Parathyroid adenoma (tissue), 2 donors: Measurements from ENCODE around the gene RPL39L.

Source experiments
- H2AFZ ChIP-seq: fragments of 300-600 bp; sonication (generic); one replicate; pipeline ENCODE4 v1.7.0; 2017; ENCODE audit warnings: antibody characterized with exemption, mild to moderate bottlenecking
- H3K27ac ChIP-seq: fragments of 300-600 bp; sonication (generic); one replicate; pipeline ENCODE4 v1.7.0; 2017
- H3K27me3 ChIP-seq: fragments of 300-600 bp; sonication (generic); one replicate; pipeline ENCODE4 v1.7.0; 2017; ENCODE audit warnings: low read length; ENCODE audit not compliant: control insufficient read depth, insufficient read depth
- H3K36me3 ChIP-seq: fragments of 300-600 bp; sonication (generic); one replicate; pipeline ENCODE4 v1.7.0; 2017; ENCODE audit warnings: low read length; ENCODE audit not compliant: control insufficient read depth, insufficient read depth
- H3K4me1 ChIP-seq: fragments of 300-600 bp; sonication (generic); one replicate; pipeline ENCODE4 v1.7.0; 2017; ENCODE audit warnings: control low read depth
- H3K4me2 ChIP-seq: fragments of 300-600 bp; sonication (generic); one replicate; pipeline ENCODE4 v1.7.0; 2017; ENCODE audit warnings: low read length
- H3K4me3 ChIP-seq: fragments of 300-600 bp; sonication (generic); one replicate; pipeline ENCODE4 v1.7.0; 2017; ENCODE audit warnings: low read depth, low read length
- H3K79me2 ChIP-seq: fragments of 300-600 bp; sonication (generic); one replicate; pipeline ENCODE4 v1.7.0; 2017; ENCODE audit warnings: control low read depth
- H3K9ac ChIP-seq: fragments of 300-600 bp; sonication (generic); one replicate; pipeline ENCODE4 v1.7.0; 2017; ENCODE audit warnings: mild to moderate bottlenecking
- H3K9me3 ChIP-seq: fragments of 300-600 bp; sonication (generic); one replicate; pipeline ENCODE4 v1.7.0; 2017; ENCODE audit warnings: low read length; ENCODE audit not compliant: control insufficient read depth
- TF ChIP-seq, protein P1 (sequence below): fragments of 300-600 bp; sonication (generic); IDR thresholded peaks from one replicate; pipeline ENCODE4 v1.7.0; 2017; ENCODE audit warnings: antibody characterized with exemption, mild to moderate bottlenecking
- donor health status: primary hyperparathyroidism.

The RPL39L gene

DNA sequence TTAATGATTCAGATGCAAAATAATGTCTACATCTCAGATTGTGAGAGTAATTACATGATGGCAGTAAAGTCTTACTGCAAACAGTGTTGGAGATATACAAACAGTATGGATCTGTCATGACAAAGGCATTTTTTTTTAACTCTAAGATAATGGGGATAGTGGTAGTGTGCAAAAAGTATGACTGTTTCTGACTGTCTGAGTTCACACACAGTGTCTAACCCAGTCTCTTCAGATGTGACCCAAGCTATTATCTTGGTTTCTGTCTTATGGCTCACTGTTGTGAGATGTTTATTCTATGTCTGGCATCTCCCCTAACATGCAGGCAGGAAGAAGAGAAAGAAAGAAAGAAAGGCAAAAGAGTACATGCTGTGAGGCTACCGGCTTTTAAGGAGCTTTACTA, 17.0 kb downstream of the RPL39L start:
- no peaks in the 10 kb centered on the region for H3K36me3 ChIP-seq
- no peak overlapping the region for H3K9ac ChIP-seq
- H3K4me1 ChIP-seq: no peaks in the 10 kb centered on the region
- no peak overlapping the region for H3K4me3 ChIP-seq
- no peak overlapping the region for H3K4me2 ChIP-seq
- no peak overlapping the region for H2AFZ ChIP-seq
- TF ChIP-seq, protein P1, sequence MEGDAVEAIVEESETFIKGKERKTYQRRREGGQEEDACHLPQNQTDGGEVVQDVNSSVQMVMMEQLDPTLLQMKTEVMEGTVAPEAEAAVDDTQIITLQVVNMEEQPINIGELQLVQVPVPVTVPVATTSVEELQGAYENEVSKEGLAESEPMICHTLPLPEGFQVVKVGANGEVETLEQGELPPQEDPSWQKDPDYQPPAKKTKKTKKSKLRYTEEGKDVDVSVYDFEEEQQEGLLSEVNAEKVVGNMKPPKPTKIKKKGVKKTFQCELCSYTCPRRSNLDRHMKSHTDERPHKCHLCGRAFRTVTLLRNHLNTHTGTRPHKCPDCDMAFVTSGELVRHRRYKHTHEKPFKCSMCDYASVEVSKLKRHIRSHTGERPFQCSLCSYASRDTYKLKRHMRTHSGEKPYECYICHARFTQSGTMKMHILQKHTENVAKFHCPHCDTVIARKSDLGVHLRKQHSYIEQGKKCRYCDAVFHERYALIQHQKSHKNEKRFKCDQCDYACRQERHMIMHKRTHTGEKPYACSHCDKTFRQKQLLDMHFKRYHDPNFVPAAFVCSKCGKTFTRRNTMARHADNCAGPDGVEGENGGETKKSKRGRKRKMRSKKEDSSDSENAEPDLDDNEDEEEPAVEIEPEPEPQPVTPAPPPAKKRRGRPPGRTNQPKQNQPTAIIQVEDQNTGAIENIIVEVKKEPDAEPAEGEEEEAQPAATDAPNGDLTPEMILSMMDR: no peak
- H3K9me3 ChIP-seq: no peaks in the 10 kb centered on the region
- no peaks in the 10 kb centered on the region for H3K27me3 ChIP-seq
- no peak overlapping the region for H3K27ac ChIP-seq
- no peaks in the 10 kb centered on the region for H3K79me2 ChIP-seq

DNA sequence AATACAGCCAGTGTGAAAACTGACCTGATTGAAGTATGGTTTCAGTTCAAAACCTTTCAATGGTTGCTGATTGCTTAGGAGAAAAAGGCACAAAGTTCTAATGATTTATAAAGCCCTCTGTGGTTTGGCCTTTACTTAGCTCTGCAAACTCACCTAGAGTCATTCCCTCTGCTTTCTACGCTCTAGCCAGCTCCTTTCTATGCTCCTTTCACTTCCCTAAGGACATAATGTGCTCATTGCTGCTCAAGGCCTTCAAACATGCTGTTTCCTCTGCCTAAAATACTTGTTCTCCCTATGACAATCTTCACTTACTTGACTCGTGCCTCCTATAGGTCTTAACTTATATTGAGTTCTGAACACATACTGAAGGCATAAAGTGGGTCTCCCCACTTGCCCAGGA, 19.0 kb downstream of the RPL39L start:
- TF ChIP-seq, protein P1: no peak

DNA sequence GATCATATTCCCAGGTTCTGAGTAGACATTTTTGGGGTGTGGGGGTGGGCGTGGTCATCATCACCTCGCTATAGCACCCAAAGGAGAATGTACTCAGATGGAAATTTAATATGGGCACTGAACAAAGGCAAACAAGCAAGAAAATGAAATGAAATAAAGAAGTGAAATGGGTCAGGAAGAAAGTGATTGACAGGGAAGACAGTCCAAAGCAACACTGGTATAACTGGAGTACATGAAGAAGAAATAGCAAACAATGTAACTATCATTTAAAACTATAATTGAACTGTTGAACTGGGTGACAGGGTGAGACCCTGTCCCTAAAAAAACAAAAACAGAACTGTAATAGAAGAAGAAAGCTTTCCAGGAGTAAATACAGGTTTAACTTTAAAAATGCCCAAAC, 24.8 kb downstream of the RPL39L start:
- no peak overlapping the region for H3K27ac ChIP-seq
- no peaks in the 10 kb centered on the region for H3K9me3 ChIP-seq
- TF ChIP-seq, protein P1: no peak
- no peaks in the 10 kb centered on the region for H3K36me3 ChIP-seq
- no peaks in the 10 kb centered on the region for H3K27me3 ChIP-seq
- no peaks in the 10 kb centered on the region for H3K79me2 ChIP-seq
- H2AFZ ChIP-seq: no peak overlapping the region
- H3K9ac ChIP-seq: no peak overlapping the region
- H3K4me2 ChIP-seq: no peak overlapping the region
- H3K4me3 ChIP-seq: no peak overlapping the region
- H3K4me1 ChIP-seq: no peaks in the 10 kb centered on the region

More for the DNA sequence above, 19.0 kb downstream of the RPL39L start:
- Histone ChIP-seq H3K9me3 (no peaks in the 10 kb centered on the region), H3K36me3 (no peaks in the 10 kb centered on the region), H3K27me3 (no peaks in the 10 kb centered on the region), H3K79me2 (no peaks in the 10 kb centered on the region), H2AFZ (no peak overlapping the region), H3K9ac (no peak overlapping the region), H3K4me3 (no peak overlapping the region), H3K4me1 (no peaks in the 10 kb centered on the region), H3K4me2 (no peak overlapping the region), H3K27ac (no peak overlapping the region)

DNA sequence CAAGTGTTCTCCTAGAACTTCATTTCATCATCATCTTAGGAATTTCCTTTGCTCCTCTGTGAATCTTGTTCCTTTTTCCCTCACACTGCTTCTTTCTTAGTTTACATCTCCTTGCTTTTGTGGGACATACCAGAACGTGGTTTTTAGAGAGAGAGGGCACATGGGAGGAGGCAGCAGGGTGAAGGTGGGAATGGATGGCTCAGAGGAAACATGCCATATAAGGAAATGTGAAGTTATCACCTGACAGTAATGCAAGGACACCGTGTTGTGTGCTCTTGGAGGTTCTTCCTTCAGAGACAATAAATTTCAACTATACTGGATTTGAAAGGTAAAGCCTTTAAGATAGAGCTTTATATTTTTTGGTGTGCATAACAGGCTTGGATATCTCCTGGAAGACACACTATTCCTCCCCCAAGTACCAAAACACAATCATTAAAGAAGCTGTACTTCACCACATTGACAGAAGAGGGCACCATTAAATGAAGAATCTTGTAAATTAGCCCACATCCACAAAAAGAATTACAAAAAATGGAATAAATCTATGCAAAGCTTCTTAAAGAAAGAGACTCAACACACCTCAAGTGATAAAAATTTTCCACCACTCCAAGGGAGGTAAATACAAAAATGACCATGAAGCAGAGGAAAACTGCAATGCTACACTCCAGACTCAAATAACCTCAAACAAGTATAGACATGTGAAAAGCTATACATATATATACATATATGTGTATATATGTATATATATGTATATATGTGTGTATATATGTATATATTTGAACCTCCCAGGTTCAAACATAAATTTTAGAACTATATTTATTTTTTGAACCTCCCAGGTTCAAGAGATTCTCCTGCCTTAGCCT, 26.1 kb downstream of the RPL39L start:
- Histone ChIP-seq H3K27me3 (no peaks in the 10 kb centered on the region), H3K4me1 (no peaks in the 10 kb centered on the region), H3K27ac (no peak overlapping the region), H3K9me3 (no peaks in the 10 kb centered on the region), H3K79me2 (no peaks in the 10 kb centered on the region), H3K9ac (no peak overlapping the region), H2AFZ (no peak overlapping the region), H3K4me3 (no peak overlapping the region), H3K36me3 (no peaks in the 10 kb centered on the region), H3K4me2 (no peak overlapping the region)
- TF ChIP-seq, protein P1: peak; percentile 50

DNA sequence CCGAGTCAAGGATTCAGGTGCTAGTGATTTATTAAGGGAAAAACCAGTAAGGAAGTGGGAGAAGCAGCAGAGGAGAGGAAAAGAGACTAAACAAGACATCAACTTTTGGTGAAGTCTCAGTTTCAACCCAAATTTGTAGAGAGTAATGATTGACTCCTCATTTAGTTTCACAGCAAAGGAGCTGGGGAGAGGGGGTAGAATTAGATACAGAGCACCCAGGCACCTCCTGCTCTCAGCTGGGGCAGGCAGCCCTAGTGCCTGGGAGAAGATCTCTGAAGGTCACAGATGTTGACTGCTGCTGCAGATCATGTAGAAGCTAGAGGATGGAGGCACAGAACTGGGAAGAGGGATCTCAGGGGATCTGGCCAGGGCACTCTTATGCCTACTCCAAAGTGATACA, 29.1 kb downstream of the RPL39L start:
- Histone ChIP-seq H3K79me2 (no peaks in the 10 kb centered on the region), H3K4me3 (no peak overlapping the region), H3K4me1 (no peaks in the 10 kb centered on the region), H3K27me3 (no peaks in the 10 kb centered on the region), H3K27ac (no peak overlapping the region), H3K9ac (no peak overlapping the region), H2AFZ (no peak overlapping the region), H3K9me3 (no peaks in the 10 kb centered on the region), H3K4me2 (no peak overlapping the region), H3K36me3 (no peaks in the 10 kb centered on the region)
- TF ChIP-seq, protein P1: no peak
